ENCODE measurements around the gene KRTAP5-9. TPM values are rescaled to one million over a fixed set of nuclear protein-coding genes. Genes with fewer than 3 reads are reported as not detected.
"Not testable (repeated sequence)": the region's sequence is repeated elsewhere in the genome, so short reads cannot be mapped to it uniquely, and the experiment has no call there.

The KRTAP5-9 gene
- total and polyA plus RNA-seq, 7 donors: 0.05 to 0.09 TPM; not detected in 5

- Histone ChIP-seq H3K4me1 (no peaks in the 10 kb centered on the region), H3K27me3 (ENCODE audit: insufficient read depth in 3 of 3, low read length in 2 of 3) (peaks cover 0 to 2% (median 0%) of the 10 kb centered on the region in 3 donors), H3K36me3 (ENCODE audit: insufficient read depth in 1 of 2, low read depth in 1 of 2) (no peaks in the 10 kb centered on the region), H3K4me3 (no peak overlapping the region), H3K27ac (no peak overlapping the region), H3K9me3 (no peaks in the 10 kb centered on the region)
- intact Hi-C loops (cut with DNase I): no loop called here
- 91 to 95% (median 94%) methylated on average over 7 of the region's 7 CpGs for WGBS, 3 donors
- no peak for TF ChIP-seq CTCF (IDR thresholded peaks at IDR 0.05)
- no peak for DNase-seq
- ATAC-seq: no peak
These were observed 29.3 kb downstream of the KRTAP5-9 start for GRCh38 chr11:71577469-71578004.

- H3K36me3 ChIP-seq (ENCODE audit: insufficient read depth in 1 of 2, low read depth in 1 of 2); intact Hi-C loops (cut with DNase I); H3K4me1 ChIP-seq; DNase-seq; H3K9me3 ChIP-seq; H3K27me3 ChIP-seq (ENCODE audit: insufficient read depth in 3 of 3, low read length in 2 of 3); H3K4me3 ChIP-seq; H3K27ac ChIP-seq: not testable (repeated sequence)
- ATAC-seq: peak in 1 of 4 donors; percentile 10
- 48 to 66% (median 64%) methylated on average over 7 of the region's 7 CpGs for WGBS, 3 donors
These were observed 31.3 kb downstream of the KRTAP5-9 start for GRCh38 chr11:71579513-71579912.

GRCh38 chr11:71580057-71581003, 32.1 kb downstream of the KRTAP5-9 start:
- Histone ChIP-seq H3K36me3 (ENCODE audit: insufficient read depth in 1 of 2, low read depth in 1 of 2) (no peaks in the 10 kb centered on the region), H3K4me3 (no peak overlapping the region), H3K27ac (no peak overlapping the region), H3K27me3 (ENCODE audit: insufficient read depth in 3 of 3, low read length in 2 of 3) (peaks cover 0 to 2% (median 0%) of the 10 kb centered on the region in 3 donors), H3K4me1 (no peaks in the 10 kb centered on the region), H3K9me3 (no peaks in the 10 kb centered on the region)
- WGBS, 3 donors: 6 to 8% (median 7%) methylated on average over 8 of the region's 8 CpGs
- DNase-seq: peak in 1 of 2 donors; percentile 35
- peak; percentile 75 to 93 (median 87) for ATAC-seq
- intact Hi-C loops (cut with DNase I): no loop called here
- peak; percentile 74 for TF ChIP-seq CTCF (IDR thresholded peaks at IDR 0.05)

GRCh38 chr11:71581826-71582225, 33.6 kb downstream of the KRTAP5-9 start:
- Histone ChIP-seq H3K9me3 (no peaks in the 10 kb centered on the region), H3K4me1 (no peaks in the 10 kb centered on the region), H3K4me3 (no peak overlapping the region), H3K27ac (no peak overlapping the region), H3K36me3 (ENCODE audit: insufficient read depth in 1 of 2, low read depth in 1 of 2) (no peaks in the 10 kb centered on the region), H3K27me3 (ENCODE audit: insufficient read depth in 3 of 3, low read length in 2 of 3) (no peaks in the 10 kb centered on the region)
- intact Hi-C loops (cut with DNase I): no loop called here
- no peak for ATAC-seq
- no peak for DNase-seq
- no peak for TF ChIP-seq CTCF (IDR thresholded peaks at IDR 0.05)
- 56 to 72% (median 60%) methylated on average over 4 of the region's 4 CpGs for WGBS, 3 donors

GRCh38 chr11:71582309-71582895, 34.2 kb downstream of the KRTAP5-9 start, which contains the start of gene KRTAP5-11:
Gene KRTAP5-11 (minus strand): TSS chr11:71582875. CDS start chr11:71582837, 38 bp downstream.
- Histone ChIP-seq H3K9me3 (no peaks in the 10 kb centered on the region), H3K27me3 (ENCODE audit: insufficient read depth in 3 of 3, low read length in 2 of 3) (no peaks in the 10 kb centered on the region), H3K36me3 (ENCODE audit: insufficient read depth in 1 of 2, low read depth in 1 of 2) (no peaks in the 10 kb centered on the region), H3K4me3 (no peak within 1 kb of the TSS), H3K27ac (no peak within 1 kb of the TSS), H3K4me1 (no peaks in the 10 kb centered on the region)
- ATAC-seq (no peak), DNase-seq (no peak)
- 45 to 64% (median 62%) methylated on average over 3 of the region's 3 CpGs for WGBS, 3 donors
- intact Hi-C loops (cut with DNase I): no loop called here
- no peak for TF ChIP-seq CTCF (IDR thresholded peaks at IDR 0.05)

DNA sequence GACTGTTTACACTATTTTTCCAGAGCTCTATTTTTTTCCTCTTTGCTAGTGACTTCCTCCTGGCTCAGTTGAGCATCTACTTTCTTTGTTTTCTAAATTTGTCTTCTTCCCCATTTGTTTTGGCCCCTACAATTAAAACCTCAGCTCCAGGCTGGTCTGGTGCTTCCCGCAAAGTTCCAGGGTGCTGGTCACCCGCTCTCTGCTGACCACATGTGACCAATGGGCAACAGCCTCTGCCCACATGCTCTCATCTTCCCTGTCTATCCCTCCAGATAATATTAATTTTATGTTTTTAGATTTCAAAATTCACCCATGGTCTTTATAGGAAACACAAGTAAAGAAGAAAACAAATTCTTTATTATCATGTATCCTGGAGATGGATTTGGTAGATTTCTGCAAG, 34.7 kb downstream of the KRTAP5-9 start:
- H3K9me3 ChIP-seq; H3K36me3 ChIP-seq (ENCODE audit: insufficient read depth in 1 of 2, low read depth in 1 of 2); H3K4me1 ChIP-seq; DNase-seq; H3K4me3 ChIP-seq; intact Hi-C loops (cut with DNase I); ATAC-seq; H3K27ac ChIP-seq; H3K27me3 ChIP-seq (ENCODE audit: insufficient read depth in 3 of 3, low read length in 2 of 3): not testable (repeated sequence)
- 35 to 62% (median 56%) methylated on average over 2 of the region's 2 CpGs for WGBS, 3 donors

DNA sequence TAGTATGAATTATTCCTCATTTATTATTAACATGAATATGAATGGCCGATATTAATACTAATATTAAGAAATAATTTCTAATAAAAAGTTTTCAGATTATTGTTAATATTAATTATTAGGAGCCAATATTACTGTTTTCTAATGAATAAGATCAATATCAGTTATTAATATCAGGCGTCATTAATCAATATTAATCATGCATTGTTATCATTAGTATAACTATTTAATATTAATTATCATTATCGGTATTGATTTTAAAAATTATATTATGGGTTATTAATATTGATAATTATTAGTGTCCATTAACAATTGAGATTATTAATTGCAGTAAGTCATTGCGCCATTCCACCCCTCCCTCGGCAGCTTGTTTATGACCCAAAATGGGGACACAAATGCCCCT, 37.5 kb downstream of the KRTAP5-9 start:
- H3K9me3 ChIP-seq; H3K4me1 ChIP-seq; H3K36me3 ChIP-seq (ENCODE audit: insufficient read depth in 1 of 2, low read depth in 1 of 2); ATAC-seq; H3K27me3 ChIP-seq (ENCODE audit: insufficient read depth in 3 of 3, low read length in 2 of 3); H3K27ac ChIP-seq; intact Hi-C loops (cut with DNase I); DNase-seq; H3K4me3 ChIP-seq: not testable (repeated sequence)
- 80 to 92% (median 89%) methylated on average over 5 of the region's 5 CpGs for whole genome bisulfite sequencing, 3 donors
